HG03196 (cell line): ENCODE data around the gene EID3.

Source experiments
- ATAC-seq: cut with Tn5 transposase; IDR thresholded peaks from one replicate; pipeline ENCODE4 v1.9.1; 2021; ENCODE audit not compliant: unreplicated experiment

EID3 gene

GRCh38 chr12:104353012-104353981 lies 49.8 kb downstream of the EID3 start:
- ATAC-seq, result no peak

GRCh38 chr12:104354167-104354867 lies 50.8 kb downstream of the EID3 start:
- ATAC-seq, result no peak
